H9 (cell line): ENCODE results near the gene NUDT14. TPM values are rescaled to one million over a fixed set of nuclear protein-coding genes. Genes with fewer than 3 reads are reported as not detected.

Source experiments
- DNase-seq: peaks from one replicate; pipeline ENCODE4 v3.0.0-alpha.2; 2017
- H2AFZ ChIP-seq: one replicate; pipeline ENCODE4 v1.6.1; 2013; ENCODE audit warnings: mild to moderate bottlenecking, low read length, control low read depth, moderate library complexity
- H2AK5ac ChIP-seq: 2 replicates; pipeline ENCODE4 v1.6.1; 2013; ENCODE audit warnings: low read length, control low read depth, mixed read lengths; ENCODE audit not compliant: insufficient read length
- H2BK120ac ChIP-seq: one replicate; pipeline ENCODE4 v1.6.1; 2013; ENCODE audit warnings: low read depth, mild to moderate bottlenecking, low read length, control low read depth, inconsistent platforms; ENCODE audit not compliant: poor library complexity, severe bottlenecking
- H2BK12ac ChIP-seq: 2 replicates; pipeline ENCODE4 v1.6.1; 2013; ENCODE audit warnings: low read length, control low read depth, mixed read lengths, low read depth; ENCODE audit not compliant: insufficient read length
- H2BK15ac ChIP-seq: 2 replicates; pipeline ENCODE4 v1.6.1; 2013; ENCODE audit warnings: low read depth, low read length, control low read depth
- H2BK20ac ChIP-seq: one replicate; pipeline ENCODE4 v1.6.1; 2013; ENCODE audit warnings: low read depth, mild to moderate bottlenecking, low read length, control low read depth, inconsistent platforms; ENCODE audit not compliant: poor library complexity, severe bottlenecking
- H2BK5ac ChIP-seq: 2 replicates; pipeline ENCODE4 v1.6.1; 2013; ENCODE audit warnings: low read length, control low read depth, mixed read lengths; ENCODE audit not compliant: insufficient read length
- H3K14ac ChIP-seq: 2 replicates; pipeline ENCODE4 v1.6.1; 2013; ENCODE audit warnings: low read length, control low read depth; ENCODE audit not compliant: insufficient read depth
- H3K18ac ChIP-seq: 2 replicates; pipeline ENCODE4 v1.6.1; 2013; ENCODE audit warnings: low read depth, mild to moderate bottlenecking, mixed read lengths, low read length, control low read depth; ENCODE audit not compliant: insufficient read length
- H3K23ac ChIP-seq: 2 replicates; pipeline ENCODE4 v1.6.1; 2013; ENCODE audit warnings: low read length, control low read depth, mixed read lengths, low read depth; ENCODE audit not compliant: insufficient read length
- H3K23me2 ChIP-seq: 2 replicates; pipeline ENCODE4 v1.6.1; 2013; ENCODE audit warnings: low read depth, mild to moderate bottlenecking, mixed read lengths, low read length, control low read depth; ENCODE audit not compliant: insufficient read length, poor library complexity, severe bottlenecking
- H3K27ac ChIP-seq: 2 replicates; pipeline ENCODE4 v1.5.1; 2013; ENCODE audit warnings: low read length, control low read depth, mixed read lengths, low read depth; ENCODE audit not compliant: insufficient read length
- H3K27me3 ChIP-seq: 2 replicates; pipeline ENCODE4 v1.6.1; 2013; ENCODE audit warnings: low read length, control low read depth, inconsistent platforms; ENCODE audit not compliant: insufficient read depth
- H3K4ac ChIP-seq: 2 replicates; pipeline ENCODE4 v1.6.1; 2013; ENCODE audit warnings: low read depth, mild to moderate bottlenecking, control low read depth, inconsistent platforms, low read length, moderate library complexity
- H3K4me1 ChIP-seq: 2 replicates; pipeline ENCODE4 v1.6.1; 2013; ENCODE audit warnings: low read length, control low read depth, inconsistent platforms; ENCODE audit not compliant: insufficient read depth
- H3K4me2 ChIP-seq: 2 replicates; pipeline ENCODE4 v1.6.1; 2013; ENCODE audit warnings: low read length, control low read depth, mixed read lengths; ENCODE audit not compliant: insufficient read length, insufficient read depth
- H3K56ac ChIP-seq: 2 replicates; pipeline ENCODE4 v1.6.1; 2013; ENCODE audit warnings: low read depth, mild to moderate bottlenecking, mixed read lengths, low read length, control low read depth; ENCODE audit not compliant: insufficient read length
- H3K79me1 ChIP-seq: 2 replicates; pipeline ENCODE4 v1.6.1; 2013; ENCODE audit warnings: low read depth, mild to moderate bottlenecking, moderate library complexity, low read length, control low read depth, inconsistent platforms; ENCODE audit not compliant: insufficient read depth, poor library complexity, severe bottlenecking
- H3K79me2 ChIP-seq: 2 replicates; pipeline ENCODE4 v1.6.1; 2013; ENCODE audit warnings: low read length, control low read depth, inconsistent platforms; ENCODE audit not compliant: insufficient read depth
- H3K9ac ChIP-seq: 2 replicates; pipeline ENCODE4 v1.6.1; 2013; ENCODE audit warnings: low read length, control low read depth, mixed read lengths; ENCODE audit not compliant: insufficient read length; ENCODE audit errors: extremely low read depth
- H3K9me3 ChIP-seq: one replicate; pipeline ENCODE4 v1.6.1; 2013; ENCODE audit warnings: low read depth, low read length, inconsistent platforms; ENCODE audit not compliant: control insufficient read depth
- H3T11ph ChIP-seq: one replicate; pipeline ENCODE4 v1.6.1; 2013; ENCODE audit warnings: mild to moderate bottlenecking, low read length, control low read depth, inconsistent platforms
- H4K20me1 ChIP-seq: one replicate; pipeline ENCODE4 v1.6.1; 2013; ENCODE audit not compliant: control insufficient read depth, insufficient read length, insufficient read depth
- H4K5ac ChIP-seq: 2 replicates; pipeline ENCODE4 v1.6.1; 2013; ENCODE audit warnings: low read depth, mild to moderate bottlenecking, mixed read lengths, low read length, control low read depth; ENCODE audit not compliant: insufficient read length
- H4K8ac ChIP-seq: replicated peaks from 2 replicates; pipeline ENCODE4 v1.6.1; 2013; ENCODE audit warnings: low read length, control low read depth, mixed read lengths, low read depth; ENCODE audit not compliant: insufficient read length
- H4K91ac ChIP-seq: 2 replicates; pipeline ENCODE4 v1.6.1; 2013; ENCODE audit warnings: low read depth, mild to moderate bottlenecking, moderate library complexity, mixed read lengths, low read length, control low read depth; ENCODE audit not compliant: insufficient read length
- H3K27ac Mint-ChIP-seq, 3 experiments: 2 replicates in 2 of 3; 3 replicates in 1 of 3; pipeline ENCODE4 v1.8.0; 2020 to 2021; ENCODE audit warnings: mixed read lengths in 3 of 3, mild to moderate bottlenecking in 1 of 3, moderate library complexity in 1 of 3
- H3K27me3 Mint-ChIP-seq: 2 replicates; pipeline ENCODE4 v1.8.0; 2021; ENCODE audit warnings: low read depth, mild to moderate bottlenecking, moderate library complexity, mixed read lengths
- H3K36me3 Mint-ChIP-seq, 3 experiments: 2 replicates in 2 of 3; 3 replicates in 1 of 3; pipeline ENCODE4 v1.8.0; 2020 to 2021; ENCODE audit warnings: low read depth in 3 of 3, mixed read lengths in 3 of 3; ENCODE audit not compliant: insufficient read depth in 1 of 3
- H3K4me1 Mint-ChIP-seq, 2 experiments: 2 replicates each; pipeline ENCODE4 v1.8.0; 2020; ENCODE audit warnings: mixed read lengths in 2 of 2
- H3K4me3 Mint-ChIP-seq, 2 experiments: 2 replicates in 1 of 2; 3 replicates in 1 of 2; pipeline ENCODE4 v1.8.0; 2020 to 2021; ENCODE audit warnings: mild to moderate bottlenecking in 2 of 2, mixed read lengths in 2 of 2, moderate library complexity in 1 of 2
- H3K9me3 Mint-ChIP-seq, 2 experiments: 2 replicates in 1 of 2; 3 replicates in 1 of 2; pipeline ENCODE4 v1.8.0; 2020; ENCODE audit warnings: mild to moderate bottlenecking in 2 of 2, mixed read lengths in 2 of 2, moderate library complexity in 1 of 2
- CTCF ChIP-seq: fragments of 200-600 bp; sonication (generic); conservative IDR thresholded peaks from 3 replicates; pipeline ENCODE4 v1.8.0; 2021; ENCODE audit warnings: antibody characterized with exemption, mild to moderate bottlenecking
- WGBS: extraction: QIAGEN DNeasy Blood & Tissue Kit; methylation state at CpG from one replicate; pipeline ENCODE4 v1.1.7; 2013; ENCODE audit warnings: missing lambda C conversion rate, low lambda C conversion rate, mixed read lengths; ENCODE audit not compliant: insufficient read length; ENCODE audit errors: extremely low coverage; 5-methylcytosine and 5-hydroxymethylcytosine counted together
- total RNA-seq: library from RNA; stranded (reverse); gene quantifications from 2 replicates; pipeline ENCODE4 v1.2.1, GENCODE V29; 2021

Gene NUDT14
- total RNA-seq, 1 experiment from 2014 or later, result 41.1 TPM

- Histone ChIP-seq H4K91ac (no peak overlapping the region), H2AFZ (no peak overlapping the region), H2BK20ac (no peak overlapping the region), H2AK5ac (no peak overlapping the region), H3K9me3 (no peaks in the 10 kb centered on the region), H3K14ac (no peak overlapping the region), H3K56ac (no peak overlapping the region), H3K18ac (no peak overlapping the region), H2BK15ac (no peak overlapping the region), H4K8ac (no peak overlapping the region), H3K27ac (no peak overlapping the region), H4K20me1 (no peaks in the 10 kb centered on the region), H2BK12ac (no peak overlapping the region), H4K5ac (no peak overlapping the region), H3K79me2 (no peaks in the 10 kb centered on the region), H3K4me1 (no peaks in the 10 kb centered on the region), H3K4ac (no peak overlapping the region), H3K4me2 (no peak overlapping the region), H3K23ac (no peak overlapping the region), H3K9ac (no peak overlapping the region), H3K79me1 (no peaks in the 10 kb centered on the region), H2BK5ac (no peak overlapping the region), H3K27me3 (no peaks in the 10 kb centered on the region), H3T11ph (no peak overlapping the region), H3K23me2 (no peaks in the 10 kb centered on the region), H2BK120ac (no peak overlapping the region)
- Mint-ChIP-seq H3K27ac (no peak overlapping the region), H3K4me3 (no peak overlapping the region), H3K27me3 (no peaks in the 10 kb centered on the region; the same call in 1 of the 2 replicates), H3K4me1 (no peaks in the 10 kb centered on the region; a peak in 2 of 4 replicates), H3K36me3 (no peaks in the 10 kb centered on the region; a peak in 3 of 7 replicates), H3K9me3 (no peaks in the 10 kb centered on the region; a peak in 1 of 5 replicates)
- no peak for DNase-seq
- TF ChIP-seq CTCF, result no peak
- WGBS, result no CpG with 5 or more reads among the region's 30 CpGs
These were observed 29.3 kb upstream of the NUDT14 start for GRCh38 chr14:105210266-105211025.
